ENCODE data around the gene PRCC. TPM values are rescaled to one million over a fixed set of nuclear protein-coding genes. Genes with fewer than 3 reads are reported as not detected.

Gene PRCC
- total and polyA plus RNA-seq, 7 experiments from 2014 or later, result 40.9 to 88.9 (median 60.8) TPM

- H3K4me3 Mint-ChIP-seq, result no peak overlapping the region
- peaks cover 0 to 1% (median 0%) of the 10 kb centered on the region in 11 donors for H3K9me3 Mint-ChIP-seq
- Histone ChIP-seq H3K4me3 (ENCODE audit: low read length) (no peak overlapping the region), H3K27me3 (ENCODE audit: control insufficient read depth in 2 of 2, insufficient read depth in 2 of 2, low read length in 2 of 2) (no peaks in the 10 kb centered on the region), H3K27ac (ENCODE audit: low read depth, low read length) (no peak overlapping the region), H3K4me1 (ENCODE audit: control insufficient read depth in 2 of 2, insufficient read depth in 2 of 2, low read length in 2 of 2) (peaks cover 30 to 33% of the 10 kb centered on the region in 2 donors), H3K9me3 (ENCODE audit: control insufficient read depth in 2 of 3, low read length in 3 of 3) (no peaks in the 10 kb centered on the region), H3K36me3 (ENCODE audit: control insufficient read depth in 2 of 3, insufficient read depth in 3 of 3, low read length in 3 of 3) (peaks cover 0 to 41% (median 10%) of the 10 kb centered on the region in 3 experiments)
- H3K36me3 Mint-ChIP-seq, result peaks cover 4 to 26% (median 18%) of the 10 kb centered on the region in 5 donors
- no peaks in the 10 kb centered on the region for H3K27me3 Mint-ChIP-seq
- H3K4me1 Mint-ChIP-seq, result peaks cover 39 to 66% (median 56%) of the 10 kb centered on the region in 7 donors
- intact Hi-C loops (cut with micrococcal nuclease), result loop anchor here (5.0 to 10.0 kb wide), 2 partner anchors 392 to 550 kb away; partner anchors contain the start of genes ETV3 (in 1 of the 2) and SLC25A44 (in 1 of the 2)
- peak overlapping the region in 4 of 9 donors; percentile 69 to 99 (median 98) for H3K27ac Mint-ChIP-seq
- DNase-seq (no peak), ATAC-seq (no peak)
- CTCF ChIA-PET, result no interaction called here
- POLR2A ChIA-PET, result interaction anchor here (3.6 to 4.6 kb wide), 3 partner anchors 9 to 24 kb away, joined by 53 to 77 read pairs (median 64); partner anchors contain the start of genes HDGF, ISG20L2, METTL25B and PRCC
Observed at GRCh38 chr1:156742801-156743200, 24.5 kb upstream of the PRCC start.

DNA sequence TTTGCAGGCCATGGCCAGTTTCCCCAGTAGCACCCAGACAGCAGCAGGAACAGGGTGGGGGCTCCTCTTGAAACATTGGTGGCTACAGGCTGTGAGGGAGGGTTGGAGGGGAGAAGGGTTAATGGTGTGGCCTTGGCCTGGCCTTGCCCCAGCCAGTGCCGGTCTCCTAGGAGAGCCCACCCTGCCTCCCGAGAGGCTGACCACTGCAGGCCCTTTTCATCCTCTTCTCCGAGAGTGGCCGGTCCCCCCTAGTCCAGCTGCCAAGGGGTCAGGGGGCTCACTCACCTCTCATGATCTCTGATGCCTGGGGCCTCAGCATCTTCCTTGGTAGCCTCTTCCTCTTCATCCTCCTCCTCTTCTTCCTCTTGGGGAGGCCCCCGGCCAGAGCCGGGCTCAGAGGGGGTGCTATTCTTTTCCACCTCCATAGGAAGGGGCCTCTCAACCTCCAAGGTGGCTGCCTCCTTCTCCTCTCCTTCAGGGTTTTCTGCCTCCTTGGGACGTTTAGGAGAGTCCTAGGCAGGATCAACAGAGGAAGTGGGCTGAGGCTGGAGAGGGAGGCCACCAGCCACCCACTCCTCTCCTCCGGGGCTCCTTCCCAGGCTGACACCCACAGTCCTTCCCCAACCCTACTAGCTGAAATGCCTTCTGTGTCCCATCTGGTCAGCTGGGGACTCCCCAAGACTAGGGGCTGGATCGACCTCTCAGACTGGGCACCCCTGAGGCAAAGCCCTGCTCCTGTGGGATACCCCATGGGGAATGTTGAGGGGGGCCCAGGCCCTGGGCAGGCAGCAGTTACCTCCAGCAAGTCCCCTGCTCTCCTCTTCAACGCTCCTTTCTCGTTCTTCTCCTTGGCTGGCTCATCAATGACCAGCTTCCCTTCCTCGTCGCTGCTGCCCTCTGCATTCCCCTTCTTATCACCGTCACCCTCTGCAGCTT lies 23.7 kb upstream of the PRCC start:
- Mint-ChIP-seq H3K27me3 (no peaks in the 10 kb centered on the region), H3K4me3 (no peak overlapping the region), H3K36me3 (peaks cover 4 to 28% (median 18%) of the 10 kb centered on the region in 5 donors), H3K4me1 (peaks cover 45 to 71% (median 61%) of the 10 kb centered on the region in 7 donors), H3K27ac (peak overlapping the region in 4 of 9 donors; percentile 42 to 84 (median 72)), H3K9me3 (peaks cover 0 to 1% (median 0%) of the 10 kb centered on the region in 11 donors)
- H3K27me3 ChIP-seq (ENCODE audit: control insufficient read depth in 2 of 2, insufficient read depth in 2 of 2, low read length in 2 of 2), result no peaks in the 10 kb centered on the region
- H3K36me3 ChIP-seq (ENCODE audit: control insufficient read depth in 2 of 3, insufficient read depth in 3 of 3, low read length in 3 of 3), result peaks cover 0 to 34% (median 5%) of the 10 kb centered on the region in 3 experiments
- no peaks in the 10 kb centered on the region for H3K9me3 ChIP-seq (ENCODE audit: control insufficient read depth in 2 of 3, low read length in 3 of 3)
- H3K4me3 ChIP-seq (ENCODE audit: low read length), result no peak overlapping the region
- POLR2A ChIA-PET, result interaction anchor here (3.6 kb wide), 2 partner anchors 8 to 23 kb away, joined by 53 to 64 read pairs; partner anchors contain the start of genes HDGF and PRCC
- no peak for ATAC-seq
- DNase-seq, result no peak
- no peak overlapping the region for H3K27ac ChIP-seq (ENCODE audit: low read depth, low read length)
- H3K4me1 ChIP-seq (ENCODE audit: control insufficient read depth in 2 of 2, insufficient read depth in 2 of 2, low read length in 2 of 2), result peaks cover 38 to 41% of the 10 kb centered on the region in 2 donors
- CTCF ChIA-PET, result no interaction called here
- intact Hi-C loops (cut with micrococcal nuclease), result loop anchor here (5.0 to 10.0 kb wide), 2 partner anchors 391 to 551 kb away; partner anchors contain the start of genes ETV3 (in 1 of the 2) and SLC25A44 (in 1 of the 2)

- ChIA-PET CTCF (no interaction called here), POLR2A (no interaction called here)
- DNase-seq (no peak), ATAC-seq (no peak)
- H3K36me3 Mint-ChIP-seq, result peaks cover 4 to 33% (median 18%) of the 10 kb centered on the region in 5 donors
- peaks cover 0 to 34% (median 5%) of the 10 kb centered on the region in 3 experiments for H3K36me3 ChIP-seq (ENCODE audit: control insufficient read depth in 2 of 3, insufficient read depth in 3 of 3, low read length in 3 of 3)
- peak overlapping the region in 5 of 9 donors; percentile 18 to 89 (median 51) for H3K27ac Mint-ChIP-seq
- H3K27me3 Mint-ChIP-seq, result no peaks in the 10 kb centered on the region
- H3K4me1 ChIP-seq (ENCODE audit: control insufficient read depth in 2 of 2, insufficient read depth in 2 of 2, low read length in 2 of 2), result peaks cover 43 to 48% of the 10 kb centered on the region in 2 donors
- H3K9me3 Mint-ChIP-seq, result peaks cover 0 to 1% (median 0%) of the 10 kb centered on the region in 11 donors
- no peak overlapping the region for H3K4me3 ChIP-seq (ENCODE audit: low read length)
- no peak overlapping the region for H3K27ac ChIP-seq (ENCODE audit: low read depth, low read length)
- intact Hi-C loops (cut with micrococcal nuclease), result loop anchor here (5.0 to 10.0 kb wide), 2 partner anchors 390 to 552 kb away; partner anchors contain the start of genes ETV3 (in 1 of the 2) and SLC25A44 (in 1 of the 2)
- H3K27me3 ChIP-seq (ENCODE audit: control insufficient read depth in 2 of 2, insufficient read depth in 2 of 2, low read length in 2 of 2), result no peaks in the 10 kb centered on the region
- no peaks in the 10 kb centered on the region for H3K9me3 ChIP-seq (ENCODE audit: control insufficient read depth in 2 of 3, low read length in 3 of 3)
- H3K4me3 Mint-ChIP-seq, result no peak overlapping the region
- peaks cover 47 to 72% (median 63%) of the 10 kb centered on the region in 7 donors for H3K4me1 Mint-ChIP-seq
Observed at GRCh38 chr1:156744344-156744743, 23.0 kb upstream of the PRCC start.

DNA sequence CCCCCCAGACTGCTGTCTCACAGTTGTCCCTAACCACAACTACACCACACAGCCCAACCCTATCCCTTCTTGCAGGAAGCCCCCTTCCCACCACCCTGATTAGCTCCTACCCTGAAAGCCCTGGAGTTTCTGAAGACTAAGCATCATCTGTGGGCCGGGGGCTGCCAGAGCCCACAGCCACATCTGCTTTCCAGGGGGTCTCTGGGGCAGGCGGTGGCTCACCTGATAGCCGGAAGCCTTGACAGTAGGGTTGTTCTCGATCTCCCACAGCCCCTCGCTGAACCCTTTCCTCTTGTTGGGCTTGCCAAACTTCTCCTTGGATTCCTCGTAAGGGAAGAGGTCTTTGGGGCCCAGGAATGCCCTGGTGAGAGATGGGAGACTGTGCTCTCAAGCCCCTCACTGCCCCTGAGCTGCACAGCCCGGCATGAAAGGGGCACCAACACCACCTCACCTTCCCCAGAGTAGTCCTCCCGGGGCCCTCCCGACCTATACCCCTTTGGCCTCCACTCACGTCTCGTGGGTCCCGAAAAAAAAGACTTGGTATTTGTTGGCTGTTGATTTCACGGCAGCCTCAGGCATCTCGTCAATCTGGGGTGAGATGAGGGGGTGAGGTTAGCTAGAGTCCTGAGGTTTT lies 22.4 kb upstream of the PRCC start:
- peaks cover 46 to 53% of the 10 kb centered on the region in 2 donors for H3K4me1 ChIP-seq (ENCODE audit: control insufficient read depth in 2 of 2, insufficient read depth in 2 of 2, low read length in 2 of 2)
- no peaks in the 10 kb centered on the region for H3K27me3 ChIP-seq (ENCODE audit: control insufficient read depth in 2 of 2, insufficient read depth in 2 of 2, low read length in 2 of 2)
- ATAC-seq (no peak), DNase-seq (no peak)
- intact Hi-C loops (cut with micrococcal nuclease), result loop anchor here (5.0 to 10.0 kb wide), 2 partner anchors 390 to 553 kb away; partner anchors contain the start of genes ETV3 (in 1 of the 2) and SLC25A44 (in 1 of the 2)
- peaks cover 0 to 1% (median 0%) of the 10 kb centered on the region in 11 donors for H3K9me3 Mint-ChIP-seq
- no peaks in the 10 kb centered on the region for H3K27me3 Mint-ChIP-seq
- H3K36me3 ChIP-seq (ENCODE audit: control insufficient read depth in 2 of 3, insufficient read depth in 3 of 3, low read length in 3 of 3), result peaks cover 0 to 34% (median 5%) of the 10 kb centered on the region in 3 experiments
- no peak overlapping the region for H3K4me3 Mint-ChIP-seq
- peaks cover 53 to 75% (median 67%) of the 10 kb centered on the region in 7 donors for H3K4me1 Mint-ChIP-seq
- ChIA-PET CTCF (no interaction called here), POLR2A (interaction anchor here (0.8 kb wide), 1 partner anchor 20 kb away, joined by 3 read pairs; no protein-coding TSS in a partner anchor)
- peak overlapping the region; percentile 27 for H3K27ac ChIP-seq (ENCODE audit: low read depth, low read length)
- peaks cover 4 to 33% (median 18%) of the 10 kb centered on the region in 5 donors for H3K36me3 Mint-ChIP-seq
- H3K27ac Mint-ChIP-seq, result peak overlapping the region in 8 of 9 donors; percentile 13 to 90 (median 78)
- no peak overlapping the region for H3K4me3 ChIP-seq (ENCODE audit: low read length)
- H3K9me3 ChIP-seq (ENCODE audit: control insufficient read depth in 2 of 3, low read length in 3 of 3), result no peaks in the 10 kb centered on the region

GRCh38 chr1:156745881-156746280 lies 21.5 kb upstream of the PRCC start:
- Histone ChIP-seq H3K4me1 (ENCODE audit: control insufficient read depth in 2 of 2, insufficient read depth in 2 of 2, low read length in 2 of 2) (peaks cover 43 to 50% of the 10 kb centered on the region in 2 donors), H3K27me3 (ENCODE audit: control insufficient read depth in 2 of 2, insufficient read depth in 2 of 2, low read length in 2 of 2) (no peaks in the 10 kb centered on the region), H3K27ac (ENCODE audit: low read depth, low read length) (peak overlapping the region; percentile 75), H3K36me3 (ENCODE audit: control insufficient read depth in 2 of 3, insufficient read depth in 3 of 3, low read length in 3 of 3) (peaks cover 0 to 37% (median 5%) of the 10 kb centered on the region in 3 experiments), H3K9me3 (ENCODE audit: control insufficient read depth in 2 of 3, low read length in 3 of 3) (no peaks in the 10 kb centered on the region), H3K4me3 (ENCODE audit: low read length) (no peak overlapping the region)
- POLR2A ChIA-PET, result interaction anchor here (0.8 to 2.8 kb wide), 2 partner anchors 18 to 21 kb away, joined by 3 to 18 read pairs; partner anchors contain the start of genes ISG20L2 and METTL25B
- CTCF ChIA-PET, result no interaction called here
- H3K4me3 Mint-ChIP-seq, result peak overlapping the region in 6 of 10 donors; percentile 0 to 98 (median 49)
- peaks cover 4 to 34% (median 18%) of the 10 kb centered on the region in 5 donors for H3K36me3 Mint-ChIP-seq
- DNase-seq (no peak), ATAC-seq (no peak)
- no peaks in the 10 kb centered on the region for H3K27me3 Mint-ChIP-seq
- peaks cover 0 to 1% (median 0%) of the 10 kb centered on the region in 11 donors for H3K9me3 Mint-ChIP-seq
- intact Hi-C loops (cut with micrococcal nuclease), result loop anchor here in 1 of 2 donors (10.0 kb wide), 1 partner anchor 389 kb away; the partner anchor contains the start of gene ETV3
- H3K27ac Mint-ChIP-seq, result peak overlapping the region; percentile 13 to 90 (median 71)
- H3K4me1 Mint-ChIP-seq, result peaks cover 59 to 71% (median 66%) of the 10 kb centered on the region in 7 donors
